GM19468 (cell line): Measurements from ENCODE around the gene ADGRL3.
"Not testable (repeated sequence)": the region's sequence is repeated elsewhere in the genome, so short reads cannot be mapped to it uniquely, and the experiment has no call there.

ENCODE experiments used
- ATAC-seq: cut with Tn5 transposase; IDR thresholded peaks from one replicate; pipeline ENCODE4 v1.9.1; 2021; ENCODE audit warnings: mild to moderate bottlenecking, moderate library complexity, moderate number of reproducible peaks; ENCODE audit not compliant: unreplicated experiment; ENCODE audit errors: extremely low read depth

ADGRL3 gene

GRCh38 chr4:61675464-61675863 is 475.3 kb downstream of the ADGRL3 start:
- ATAC-seq = no peak

- ATAC-seq = no peak
Measured at GRCh38 chr4:61678297-61678696, 478.2 kb downstream of the ADGRL3 start.

- no peak for ATAC-seq
Measured at GRCh38 chr4:61693520-61693919, 493.4 kb downstream of the ADGRL3 start.

GRCh38 chr4:61714387-61714911 is 514.3 kb downstream of the ADGRL3 start:
- no peak for ATAC-seq

DNA sequence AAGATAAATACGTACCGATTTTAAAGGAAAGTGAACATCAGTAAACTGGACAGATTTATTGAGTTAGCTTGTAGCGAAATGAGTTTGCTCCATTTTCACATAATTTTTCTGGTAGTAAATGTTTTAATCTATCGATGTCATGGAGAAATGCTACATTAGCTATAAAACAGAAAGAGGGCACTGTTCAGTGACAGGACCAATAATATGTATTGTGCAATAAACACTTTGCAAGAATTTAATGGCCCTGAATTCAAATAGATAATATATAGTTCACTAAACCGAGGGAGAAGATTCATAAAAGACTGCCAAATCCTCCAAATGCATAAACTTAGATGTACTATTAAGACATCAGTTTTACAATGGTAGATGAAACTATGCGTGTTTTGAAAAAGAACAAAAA is 516.3 kb downstream of the ADGRL3 start:
- ATAC-seq = no peak

DNA sequence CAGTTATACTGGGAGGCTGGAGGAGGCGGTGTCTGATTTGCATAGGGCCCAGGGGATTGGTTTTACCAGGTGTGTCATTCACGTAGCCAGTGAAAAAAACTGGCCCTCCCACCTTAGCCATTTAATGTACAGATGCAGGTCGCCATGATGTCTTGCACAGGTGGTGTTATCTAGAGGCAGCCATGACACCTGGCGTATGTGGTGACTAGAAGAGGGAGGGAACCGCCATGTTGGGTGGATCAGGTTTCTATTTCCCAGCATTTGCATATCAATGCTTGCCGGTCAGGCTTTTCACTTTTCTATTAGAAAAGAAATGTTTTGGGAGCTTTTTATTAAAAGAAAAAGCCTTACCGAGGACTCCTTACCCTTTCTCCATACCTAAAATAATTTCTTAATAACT is 523.4 kb downstream of the ADGRL3 start:
- ATAC-seq = no peak

DNA sequence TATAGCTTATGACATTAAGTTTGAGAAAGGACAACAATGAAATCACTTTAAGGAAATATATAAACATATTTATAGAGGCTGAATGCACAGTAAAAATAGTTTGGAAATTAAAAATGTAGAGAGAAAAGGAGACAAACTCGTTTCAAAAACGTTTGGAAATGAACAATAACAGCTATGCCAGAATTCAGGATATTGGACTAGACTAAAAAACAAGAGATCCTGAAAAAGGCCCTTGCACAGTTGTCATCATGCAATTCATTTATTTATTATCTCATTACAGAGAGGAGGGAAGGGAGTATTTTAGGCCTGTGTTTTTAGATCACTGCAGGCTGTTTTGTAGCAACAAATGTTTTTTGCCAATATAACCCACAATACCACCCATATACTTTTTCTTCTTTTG is 527.2 kb downstream of the ADGRL3 start:
- no peak for ATAC-seq

DNA sequence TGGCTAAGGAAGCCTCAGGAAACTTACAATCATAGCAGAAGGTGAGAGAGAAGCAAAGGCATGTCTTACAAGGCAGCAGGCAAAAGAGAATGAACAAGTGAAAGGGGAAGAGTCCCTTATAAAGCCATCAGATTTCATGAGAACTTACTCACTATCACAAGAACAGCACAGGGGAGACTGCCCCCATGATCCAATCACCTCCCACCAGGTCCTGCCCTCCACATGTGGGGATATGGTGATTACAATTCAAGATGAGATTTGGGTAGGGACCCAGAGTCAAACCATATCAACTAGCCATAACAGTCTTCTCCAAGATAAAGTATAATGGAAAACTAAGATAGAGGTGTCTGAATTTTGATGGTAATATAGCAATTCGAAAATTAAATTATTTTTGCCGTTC is 534.3 kb downstream of the ADGRL3 start:
- no peak for ATAC-seq

DNA sequence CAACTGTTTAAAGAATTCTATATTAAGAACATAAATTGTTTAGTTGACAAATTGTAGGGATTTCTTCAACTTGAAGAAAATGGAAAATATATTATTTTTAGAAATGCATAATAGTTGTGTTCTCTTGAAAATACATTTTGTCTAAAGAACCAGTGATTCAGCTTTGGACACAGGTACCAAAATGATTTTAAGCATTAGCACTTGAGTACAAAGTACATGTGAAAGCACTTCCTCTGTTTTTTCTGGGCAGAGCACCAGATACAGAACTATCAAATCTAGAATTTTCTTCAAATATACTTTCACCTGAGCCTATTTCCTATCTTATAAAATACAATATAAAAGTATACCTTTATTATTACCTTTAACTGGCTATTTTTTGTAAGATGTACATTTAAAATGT is 539.8 kb downstream of the ADGRL3 start:
- no peak for ATAC-seq

- ATAC-seq = no peak
Measured at GRCh38 chr4:61740886-61741285, 540.8 kb downstream of the ADGRL3 start.

DNA sequence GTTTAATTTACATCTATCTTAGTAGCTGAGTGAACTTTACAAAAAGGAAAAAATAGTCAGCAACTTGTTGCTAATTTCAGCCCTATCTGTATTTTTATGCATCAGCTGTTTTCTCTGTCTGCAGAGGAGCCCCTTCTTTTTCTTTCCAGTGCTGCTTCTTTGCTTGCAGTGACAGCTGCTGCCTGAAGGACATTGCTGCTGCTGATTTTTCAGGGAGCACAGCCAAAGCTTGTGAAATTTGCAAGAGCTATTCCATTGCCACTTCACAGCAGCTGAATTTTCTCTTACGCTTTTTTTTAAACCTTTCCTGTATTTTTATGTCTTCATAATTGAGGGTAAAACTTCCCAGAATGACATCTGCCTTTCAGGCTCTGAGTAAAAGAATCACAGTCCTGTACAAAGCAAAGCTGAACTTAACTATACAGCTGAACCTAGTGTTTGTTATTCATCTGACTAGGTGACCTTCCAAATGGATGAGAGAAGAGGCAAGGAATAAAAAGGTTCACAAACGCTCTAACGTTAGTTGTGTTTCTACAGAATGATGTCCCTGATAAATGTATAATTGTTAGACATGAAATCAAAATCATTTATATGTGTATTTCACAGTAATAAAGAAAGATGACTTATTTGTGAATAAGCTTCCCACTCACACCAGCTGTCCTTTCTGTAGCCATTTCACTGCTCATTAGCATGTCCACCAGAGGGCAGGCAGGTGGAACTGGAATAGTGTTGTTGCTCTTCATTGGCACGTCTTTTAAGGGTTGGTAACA is 541.4 kb downstream of the ADGRL3 start:
- no peak for ATAC-seq

GRCh38 chr4:61750810-61751209 is 550.7 kb downstream of the ADGRL3 start:
- no peak for ATAC-seq

GRCh38 chr4:61752617-61753016 is 552.5 kb downstream of the ADGRL3 start:
- no peak for ATAC-seq

DNA sequence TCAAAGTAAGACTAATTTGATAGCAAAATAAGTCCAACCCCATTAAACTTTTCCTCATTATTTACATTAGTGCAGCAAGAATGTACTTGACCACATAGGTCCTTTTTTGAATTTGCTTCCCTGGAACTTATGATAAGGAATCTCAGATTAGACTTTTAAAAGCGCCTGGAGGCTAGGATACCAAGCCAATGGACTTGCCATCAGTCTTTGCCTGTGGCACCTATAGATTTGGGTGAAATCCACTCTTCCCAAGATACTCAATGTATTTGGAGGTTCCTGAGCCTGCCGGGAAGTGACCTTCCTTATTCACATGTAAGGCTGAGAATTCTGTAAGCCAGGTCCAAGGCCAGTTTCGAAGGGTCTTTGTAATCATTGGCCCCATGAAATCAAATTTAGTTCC is 553.6 kb downstream of the ADGRL3 start:
- ATAC-seq = no peak

DNA sequence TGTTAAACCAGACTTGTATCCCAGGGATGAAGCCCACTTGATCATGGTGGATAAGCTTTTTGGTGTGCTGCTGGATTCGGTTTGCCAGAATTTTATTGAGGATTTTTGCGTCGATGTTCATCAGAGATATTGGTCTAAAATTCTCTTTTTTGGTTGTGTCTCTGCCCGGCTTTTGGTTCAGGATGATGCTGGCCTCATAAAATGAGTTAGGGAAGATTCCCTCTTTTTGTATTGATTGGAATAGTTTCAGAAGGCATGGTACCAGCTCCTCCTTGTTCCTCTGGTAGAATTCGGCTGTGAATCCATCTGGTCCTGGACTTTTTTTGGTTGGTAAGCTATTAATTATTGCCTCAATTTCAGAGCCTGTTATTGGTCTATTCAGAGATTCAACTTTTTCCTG is 556.8 kb downstream of the ADGRL3 start:
- ATAC-seq = not testable (repeated sequence)

DNA sequence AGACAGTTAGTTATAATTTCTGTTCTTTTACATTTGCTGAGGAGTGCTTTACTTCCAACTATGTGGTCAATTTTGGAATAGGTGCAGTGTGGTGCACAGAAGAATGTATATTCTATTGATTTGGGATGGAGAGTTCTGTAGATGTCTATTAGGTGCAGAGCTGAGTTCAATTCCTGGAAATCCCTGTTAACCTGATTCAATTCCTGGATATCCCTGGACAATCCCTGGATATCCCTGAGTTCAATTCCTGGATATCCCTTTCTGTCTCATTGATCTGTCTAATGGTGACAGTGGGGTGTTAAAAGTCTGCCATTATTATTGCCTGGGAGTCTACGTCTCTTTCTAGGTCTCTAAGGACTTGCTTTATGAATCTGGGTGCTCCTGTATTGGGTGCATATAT is 557.9 kb downstream of the ADGRL3 start:
- ATAC-seq = not testable (repeated sequence)

- ATAC-seq = not testable (repeated sequence)
Measured at GRCh38 chr4:61758596-61758995, 558.5 kb downstream of the ADGRL3 start.

DNA sequence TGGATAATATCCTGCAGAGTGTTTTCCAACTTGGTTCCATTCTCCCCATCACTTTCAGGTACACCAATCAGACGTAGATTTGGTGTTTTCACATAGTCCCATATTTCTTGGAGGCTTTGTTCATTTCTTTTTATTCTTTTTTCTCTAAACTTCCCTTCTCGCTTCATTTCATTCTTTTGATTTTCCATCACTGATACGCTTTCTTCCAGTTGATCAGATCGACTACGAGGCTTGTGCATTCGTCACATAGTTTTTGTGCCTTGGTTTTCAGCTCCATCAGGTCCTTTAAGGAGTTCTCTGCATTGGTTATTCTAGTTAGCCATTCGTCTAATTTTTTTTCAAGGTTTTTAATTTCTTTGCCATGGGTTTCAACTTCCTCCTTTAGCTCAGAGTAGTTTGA is 559.1 kb downstream of the ADGRL3 start:
- not testable (repeated sequence) for ATAC-seq

- ATAC-seq = not testable (repeated sequence)
Measured at GRCh38 chr4:61759885-61760284, 559.8 kb downstream of the ADGRL3 start.

DNA sequence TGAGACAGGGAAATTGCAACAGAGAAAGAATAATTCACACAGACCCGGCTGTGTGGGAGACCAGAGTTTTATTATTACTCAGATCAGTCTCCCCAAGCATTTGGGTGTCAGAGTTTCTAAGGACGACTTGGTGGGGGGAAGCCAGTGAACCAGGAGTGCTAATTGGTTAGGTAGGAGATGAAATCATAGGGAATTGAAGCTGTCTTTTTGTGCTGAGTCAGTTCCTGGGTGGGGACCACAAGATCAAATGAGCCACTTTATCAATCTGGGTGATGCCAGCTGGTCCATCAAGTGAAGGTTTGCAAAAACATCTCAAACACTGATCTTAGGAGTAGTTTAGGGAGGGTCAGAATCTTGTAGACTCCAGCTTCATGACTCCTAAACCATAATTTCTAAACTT is 560.7 kb downstream of the ADGRL3 start:
- ATAC-seq = no peak

DNA sequence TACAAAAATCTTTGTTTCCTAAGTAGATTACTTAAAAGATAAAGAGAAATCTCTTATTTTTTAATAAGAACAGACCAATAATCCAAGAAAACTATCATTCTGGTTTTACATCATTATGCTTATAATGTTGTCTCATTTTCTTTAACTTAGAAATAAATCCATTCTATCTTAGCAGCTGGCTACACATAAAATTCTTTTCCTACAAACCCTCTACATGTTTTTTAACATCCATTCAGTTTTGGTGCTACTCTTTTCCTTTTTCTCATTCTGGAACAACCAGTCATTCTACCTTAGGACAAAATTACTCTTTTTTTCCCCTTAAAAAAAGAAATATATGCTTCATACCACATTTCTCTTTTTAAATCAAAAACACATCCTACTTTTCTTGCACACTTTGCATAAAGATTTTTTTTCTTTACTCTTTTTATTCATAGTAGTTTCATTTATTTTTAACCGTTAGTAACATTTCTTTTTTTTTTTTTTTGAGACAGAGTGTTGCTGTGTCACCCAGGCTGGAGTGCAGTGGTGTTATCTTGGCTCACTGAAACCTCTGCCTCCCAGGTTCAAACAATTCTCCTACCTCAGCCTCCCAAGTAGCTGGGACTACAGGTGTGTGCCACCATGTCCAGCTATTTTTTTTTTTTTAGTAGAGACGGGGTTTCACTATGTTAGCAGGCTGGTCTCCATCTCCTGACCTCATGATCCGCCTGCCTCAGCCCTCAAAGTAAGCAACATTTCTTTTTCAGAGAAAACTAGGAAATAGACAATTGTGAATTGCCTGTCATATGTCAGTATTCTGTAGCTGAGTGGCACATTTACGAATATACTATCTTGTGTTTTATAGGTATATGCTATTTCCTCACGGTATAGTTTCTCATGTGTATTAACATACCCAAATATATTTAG is 562.8 kb downstream of the ADGRL3 start:
- no peak for ATAC-seq
